GM21515 (cell line): ENCODE measurements around the gene OCRL.

Experiments used
- ATAC-seq: cut with Tn5 transposase; IDR thresholded peaks from one replicate; pipeline ENCODE4 v1.9.1; 2021; ENCODE audit not compliant: unreplicated experiment

OCRL gene

GRCh38 chrX:129631849-129632248 is 91.8 kb downstream of the OCRL start:
- ATAC-seq: no peak

DNA sequence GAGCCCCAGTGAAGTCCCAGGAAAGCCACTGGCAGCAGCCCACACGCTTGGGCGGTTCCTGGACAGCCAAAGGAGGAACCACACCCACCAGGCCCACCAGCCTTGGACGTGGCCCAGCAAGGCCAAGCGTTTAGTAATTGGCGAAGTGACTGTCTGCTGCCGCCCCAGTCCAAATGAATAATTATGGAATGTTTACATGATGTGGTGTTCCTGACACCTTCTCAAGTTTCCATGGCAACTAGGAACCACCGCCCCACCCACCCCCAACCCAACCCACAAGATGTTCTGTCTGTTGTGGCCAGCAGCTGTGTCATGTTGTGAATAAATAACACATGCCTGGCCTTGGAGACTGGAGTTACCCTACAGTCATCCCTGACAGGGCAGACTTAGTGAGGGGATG is 92.4 kb downstream of the OCRL start:
- no peak for ATAC-seq

DNA sequence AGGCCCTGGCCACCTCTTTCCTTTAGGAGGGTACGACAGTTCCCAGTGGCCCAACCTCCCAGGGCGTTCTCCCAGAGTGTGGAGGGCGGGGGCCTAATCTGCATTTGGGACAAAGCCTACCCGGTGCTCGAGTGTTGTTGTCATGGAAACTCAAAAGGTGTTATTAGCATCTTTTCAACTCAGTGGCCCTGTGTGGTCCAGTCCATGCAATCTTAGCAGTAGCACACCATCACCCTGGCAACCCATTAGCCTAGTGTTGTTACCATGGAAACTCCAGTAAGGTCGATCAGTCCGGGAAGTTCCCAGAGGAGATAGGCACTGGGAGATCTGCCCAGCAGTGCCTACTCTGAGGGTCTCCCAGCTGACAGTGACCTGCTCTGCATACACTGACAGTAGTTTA is 94.5 kb downstream of the OCRL start:
- ATAC-seq: no peak

DNA sequence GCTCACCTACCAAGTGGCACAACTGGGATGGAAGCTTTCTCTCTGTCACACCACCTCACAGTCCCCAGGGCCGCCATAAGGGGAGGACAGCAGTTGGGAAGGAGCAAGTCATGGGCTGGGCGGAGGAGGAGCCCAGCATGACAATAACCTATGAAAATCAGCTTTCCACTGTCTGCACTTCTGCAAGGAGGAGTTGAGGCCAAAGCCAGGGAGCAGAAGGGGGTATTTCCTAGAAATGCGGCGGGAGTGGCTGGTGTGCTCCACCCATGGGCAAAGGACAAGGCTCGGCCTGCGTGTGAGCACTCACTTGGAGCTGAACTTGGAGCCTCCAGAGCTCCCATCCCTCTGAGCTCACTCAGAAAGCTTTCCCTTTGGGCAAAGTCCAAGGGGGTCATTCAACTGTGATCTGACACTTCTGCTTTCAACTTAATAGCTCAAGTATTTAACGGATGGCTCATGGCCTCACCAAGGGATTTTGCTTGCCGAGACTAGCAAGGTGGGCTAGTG is 96.2 kb downstream of the OCRL start:
- ATAC-seq: no peak

DNA sequence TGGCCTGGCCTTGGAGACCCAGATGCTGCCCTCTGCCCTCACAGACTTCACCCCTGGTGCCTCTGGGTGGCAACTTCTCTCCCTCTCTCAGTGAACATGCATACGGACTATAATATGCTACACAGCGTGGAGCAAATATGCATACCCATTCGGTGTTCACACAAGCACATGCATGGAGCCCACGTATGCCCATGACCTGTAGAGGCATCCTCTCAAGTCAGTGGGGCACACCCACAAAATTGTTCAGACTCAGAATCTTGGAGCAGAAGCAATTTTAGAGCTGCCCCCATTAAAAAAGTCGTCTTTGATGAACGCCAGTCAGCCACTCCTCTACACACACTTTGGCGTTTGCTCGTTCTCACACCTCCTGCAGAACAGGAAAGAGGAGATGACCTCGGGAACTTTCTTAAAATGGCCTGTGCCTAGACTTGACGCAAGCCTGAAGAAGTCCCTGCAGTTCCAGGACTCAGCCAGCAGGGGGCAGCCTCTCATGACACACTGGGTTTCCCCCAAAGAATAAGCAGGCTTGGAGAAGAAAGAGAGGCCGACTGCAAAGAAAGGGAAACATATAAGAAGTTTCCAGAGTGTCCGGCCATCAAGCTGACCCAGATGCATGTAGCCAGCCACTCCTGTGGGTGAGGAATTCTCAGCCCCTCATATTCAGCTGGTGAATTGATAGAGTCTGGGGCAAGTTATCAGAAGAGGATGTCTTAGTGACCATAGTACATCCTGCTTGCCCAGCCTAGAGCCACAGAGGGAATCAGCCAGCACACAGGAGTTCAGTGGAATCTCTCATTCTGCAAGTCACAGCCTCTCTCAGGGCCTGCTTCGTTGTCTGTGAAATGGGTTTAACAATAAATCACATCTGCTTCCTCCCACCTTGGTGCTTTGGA is 97.4 kb downstream of the OCRL start:
- ATAC-seq: peak; percentile 64

GRCh38 chrX:129638917-129639316 is 98.9 kb downstream of the OCRL start:
- no peak for ATAC-seq

DNA sequence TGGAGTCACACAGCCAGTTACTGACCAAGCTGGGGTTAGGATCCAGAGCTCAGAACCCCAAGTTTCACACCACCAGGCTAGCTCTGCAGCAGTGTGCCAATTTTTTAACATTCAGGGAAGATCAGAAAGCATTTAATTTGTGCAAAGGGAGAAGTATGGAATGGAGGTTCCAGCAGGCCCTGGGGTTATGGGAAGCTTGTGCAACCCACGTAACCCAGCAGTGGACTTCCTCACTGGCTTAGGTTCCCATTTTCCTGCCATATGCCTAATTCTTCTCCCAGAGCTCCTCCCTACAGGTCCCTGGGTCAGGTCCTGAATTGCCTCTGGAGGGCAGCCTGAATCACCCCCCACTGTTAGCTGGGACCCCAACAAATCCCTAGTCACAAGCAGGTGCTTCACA is 100.7 kb downstream of the OCRL start:
- ATAC-seq: no peak

DNA sequence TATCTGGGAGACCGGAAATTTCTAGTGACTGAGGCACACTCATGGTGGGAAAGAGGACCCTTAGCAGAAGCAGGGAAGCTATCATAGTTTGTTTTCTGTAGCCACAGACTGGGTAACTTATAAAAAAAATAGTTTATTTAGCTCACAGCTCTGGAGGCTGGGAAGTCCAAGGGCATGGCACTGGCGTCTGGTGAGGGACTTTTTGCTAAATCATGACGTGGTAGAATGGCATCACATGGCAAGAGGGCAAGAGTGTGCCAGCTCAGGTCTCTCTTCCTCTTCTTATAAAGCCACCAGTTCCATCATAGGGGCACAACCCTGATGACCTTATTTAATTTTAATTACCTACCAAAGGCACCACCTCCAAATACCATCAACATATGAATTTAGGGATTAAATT is 101.4 kb downstream of the OCRL start:
- ATAC-seq: no peak

GRCh38 chrX:129641941-129642340 is 101.9 kb downstream of the OCRL start:
- ATAC-seq: no peak
